ENCODE measurements around the gene CCDC85C. TPM values are rescaled to one million over a fixed set of nuclear protein-coding genes. Genes with fewer than 3 reads are reported as not detected.

CCDC85C gene
- polyA plus RNA-seq, 1 of the 3 experiments (the other 2 are of a cell fraction): 9.6 TPM

DNA sequence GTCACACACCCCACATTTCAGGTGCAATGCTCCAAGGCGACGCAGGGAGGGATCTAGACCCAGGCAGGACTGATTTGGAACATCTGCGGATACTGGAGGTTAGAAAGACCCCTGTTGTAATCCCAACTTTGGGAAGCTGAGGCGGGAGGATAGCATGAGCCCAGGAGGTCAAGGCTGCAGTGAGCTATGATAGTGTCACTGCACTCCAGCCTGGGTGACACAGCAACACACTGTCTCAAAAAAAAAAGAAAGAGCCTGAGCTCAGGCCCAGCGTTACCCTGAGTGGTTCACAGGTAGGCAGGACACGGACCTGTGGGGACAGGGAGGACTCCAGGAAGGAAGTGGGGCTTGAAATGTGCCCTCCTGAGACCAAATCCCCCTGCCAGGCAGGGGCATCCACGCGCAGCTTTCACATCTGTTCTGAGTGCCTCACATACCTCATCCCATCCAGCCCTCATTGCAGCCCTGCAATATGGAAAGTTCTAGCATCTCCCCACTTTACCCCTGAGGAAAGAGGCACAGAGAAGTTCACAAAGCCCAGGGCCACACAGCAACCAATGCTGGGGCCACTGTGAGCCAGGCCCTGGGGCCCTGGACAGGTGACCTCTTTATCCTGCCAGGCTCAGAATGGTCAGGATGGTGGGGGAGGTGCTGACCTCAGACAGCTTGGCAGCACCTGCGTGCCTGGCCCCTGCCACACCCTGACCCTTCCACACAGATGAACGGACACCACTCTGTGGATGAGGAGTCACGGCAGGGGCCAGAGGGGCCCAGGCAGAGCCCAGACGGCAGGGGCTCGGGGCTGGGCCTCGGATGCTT is 34.1 kb downstream of the CCDC85C start (continued):
- TF ChIP-seq EP300 (IDR thresholded peaks at IDR 0.05; ENCODE audit: borderline replicate concordance in 1 of 2, low read depth in 1 of 2, low read length in 1 of 2): no peak
- TF ChIP-seq GABPA (IDR thresholded peaks at IDR 0.05; ENCODE audit: low read depth): no peak
- TF ChIP-seq TAF1 (IDR thresholded peaks at IDR 0.05; ENCODE audit: borderline replicate concordance, low read depth, low read length): no peak
- TF ChIP-seq RCOR1 (IDR thresholded peaks at IDR 0.05; ENCODE audit: low read length): no peak

DNA sequence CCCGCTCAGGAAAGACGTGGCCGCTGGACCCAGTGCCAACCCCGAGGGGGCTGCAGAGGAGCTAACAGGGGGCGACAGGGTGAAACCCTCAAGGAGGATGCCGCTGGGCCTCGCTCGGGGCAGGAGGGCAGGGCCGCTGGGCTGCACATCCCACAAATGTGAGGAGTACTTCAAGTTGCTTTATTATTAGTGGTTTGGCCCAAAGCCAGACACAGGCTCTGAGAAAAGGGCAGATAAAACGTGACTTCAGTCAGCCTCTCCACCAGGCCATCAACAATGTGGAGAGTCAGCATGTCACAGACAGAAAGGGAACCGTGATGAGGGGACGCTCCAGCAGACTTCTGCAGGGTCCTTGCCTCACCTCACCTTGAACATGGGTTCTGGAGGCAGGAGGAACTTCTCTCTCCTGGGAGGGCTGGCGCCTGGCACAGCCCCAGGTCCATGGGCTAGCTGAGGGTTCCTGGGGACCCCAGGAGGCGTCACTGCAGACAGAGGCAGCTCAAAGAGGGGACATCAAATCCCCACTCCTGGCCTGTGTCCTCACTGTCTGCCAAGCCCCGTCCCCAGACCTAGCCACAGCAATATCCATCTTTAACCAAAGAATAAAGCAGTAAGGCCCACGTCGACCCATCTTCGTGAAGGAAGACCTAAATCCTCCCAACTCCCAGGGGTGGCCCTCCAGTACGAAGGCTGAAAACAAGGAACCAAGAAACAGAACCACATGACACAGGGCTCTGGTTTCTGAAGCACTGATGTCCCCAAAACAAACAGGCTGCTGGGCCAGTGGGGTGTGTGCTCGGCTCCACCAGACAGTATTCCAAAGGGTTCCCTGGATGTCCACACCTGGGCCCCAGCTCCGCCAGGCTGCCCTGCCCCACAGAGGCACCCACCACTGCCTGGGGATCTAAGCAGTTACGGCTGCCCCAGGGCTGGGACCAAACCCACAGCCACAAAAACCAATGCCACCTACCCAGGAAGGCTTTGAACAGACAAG is 35.1 kb downstream of the CCDC85C start:
- peaks cover 46 to 98% of the 10 kb centered on the region in 2 experiments for H3K4me1 ChIP-seq (ENCODE audit: control insufficient read depth in 1 of 2, insufficient read depth in 2 of 2, low read depth in 1 of 2, low read length in 1 of 2)
- no peaks in the 10 kb centered on the region for H3K36me3 ChIP-seq (replicated peaks in 1 of 2; ENCODE audit: control insufficient read depth in 1 of 2, insufficient read depth in 2 of 2, low read length in 1 of 2)
- peak; percentile 74 for TF ChIP-seq NFIC (IDR thresholded peaks at IDR 0.05; ENCODE audit: borderline replicate concordance)
- no peak for TF ChIP-seq RCOR1 (IDR thresholded peaks at IDR 0.05; ENCODE audit: low read length)
- TF ChIP-seq, protein P1, sequence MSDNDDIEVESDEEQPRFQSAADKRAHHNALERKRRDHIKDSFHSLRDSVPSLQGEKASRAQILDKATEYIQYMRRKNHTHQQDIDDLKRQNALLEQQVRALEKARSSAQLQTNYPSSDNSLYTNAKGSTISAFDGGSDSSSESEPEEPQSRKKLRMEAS (IDR thresholded peaks at IDR 0.05; ENCODE audit: low read depth): 0 out of 2 replicates have a peak, but pooled peaks have one; percentile 34
- TF ChIP-seq MXI1 (IDR thresholded peaks at IDR 0.05; ENCODE audit: low read depth, low read length): peak; percentile 47; the same call in 1 of the 2 replicates
- TF ChIP-seq, protein P2, sequence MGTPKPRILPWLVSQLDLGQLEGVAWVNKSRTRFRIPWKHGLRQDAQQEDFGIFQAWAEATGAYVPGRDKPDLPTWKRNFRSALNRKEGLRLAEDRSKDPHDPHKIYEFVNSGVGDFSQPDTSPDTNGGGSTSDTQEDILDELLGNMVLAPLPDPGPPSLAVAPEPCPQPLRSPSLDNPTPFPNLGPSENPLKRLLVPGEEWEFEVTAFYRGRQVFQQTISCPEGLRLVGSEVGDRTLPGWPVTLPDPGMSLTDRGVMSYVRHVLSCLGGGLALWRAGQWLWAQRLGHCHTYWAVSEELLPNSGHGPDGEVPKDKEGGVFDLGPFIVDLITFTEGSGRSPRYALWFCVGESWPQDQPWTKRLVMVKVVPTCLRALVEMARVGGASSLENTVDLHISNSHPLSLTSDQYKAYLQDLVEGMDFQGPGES (IDR thresholded peaks at IDR 0.05; ENCODE audit: low read depth, low read length): no peak
- peak overlapping the region; percentile 28; the same call in 1 of the 2 replicates for H3K4me2 ChIP-seq
- no peaks in the 10 kb centered on the region for H3K9me3 ChIP-seq
- ChIA-PET POLR2A (no interaction called here), CTCF (interaction anchor here (0.8 to 2.3 kb wide), 2 partner anchors 22 to 35 kb away, joined by 3 to 5 read pairs; no protein-coding TSS in a partner anchor)
- H3K4me3 ChIP-seq (ENCODE audit: low read depth in 2 of 2, low read length in 1 of 2): no peak overlapping the region
- H3F3A ChIP-seq (replicated peaks; ENCODE audit: insufficient read depth): peaks cover 7% of the 10 kb centered on the region
- WGBS (ENCODE audit: low lambda C conversion rate): 84% methylated on average over 18 of the region's 22 CpGs
- DNase-seq: no peak
- no peaks in the 10 kb centered on the region for H3K9me2 ChIP-seq
- H3K27me3 ChIP-seq (ENCODE audit: insufficient read depth): no peaks in the 10 kb centered on the region
- H3K27ac ChIP-seq (ENCODE audit: low read depth in 2 of 2, low read length in 1 of 2): peak overlapping the region in 1 of 2 experiments; percentile 84; a peak in 2 of 4 replicates
- no peak overlapping the region for H3K9ac ChIP-seq
- peaks cover 56% of the 10 kb centered on the region for H4K20me1 ChIP-seq (ENCODE audit: insufficient read depth)
- peaks cover 73% of the 10 kb centered on the region for H3K79me2 ChIP-seq (ENCODE audit: insufficient read depth)
- no peak overlapping the region for H2AFZ ChIP-seq (ENCODE audit: low read depth)
